Psoas muscle (tissue), 8 donors: ENCODE results near the gene DDTL. TPM values are rescaled to one million over a fixed set of nuclear protein-coding genes. Genes with fewer than 3 reads are reported as not detected.

Experiments used
- ATAC-seq, 4 donors: fragments of 200-7000 bp; cut with Tn5 transposase; one replicate each; pipeline ENCODE4 v1.9.1; 2020; ENCODE audit warnings: moderate library complexity in 3 of 4, mild to moderate bottlenecking in 2 of 4
- DNase-seq, 2 donors: peaks; one replicate each; pipeline ENCODE4 v3.0.0-alpha.2; 2020
- H3K27ac ChIP-seq: fragments of 200-600 bp; one replicate; pipeline ENCODE4 v1.8.0; 2022
- H3K27me3 ChIP-seq, 3 donors: fragments of 200-600 bp in 1 of 3; one replicate each; pipeline versions ENCODE4 v1.6.1 to v1.8.0; 2013 to 2022; ENCODE audit warnings: low read length in 2 of 3, mild to moderate bottlenecking in 2 of 3, moderate library complexity in 1 of 3; ENCODE audit not compliant: insufficient read depth in 3 of 3
- H3K36me3 ChIP-seq, 2 donors: fragments of 200-600 bp in 1 of 2; one replicate each; pipeline versions ENCODE4 v1.6.1 to v1.8.0; 2013 to 2022; ENCODE audit warnings: low read depth in 1 of 2, mild to moderate bottlenecking in 1 of 2, moderate library complexity in 1 of 2; ENCODE audit not compliant: insufficient read depth in 1 of 2
- H3K4me1 ChIP-seq: fragments of 200-600 bp; one replicate; pipeline ENCODE4 v1.8.0; 2022
- H3K4me3 ChIP-seq: fragments of 200-600 bp; one replicate; pipeline ENCODE4 v1.8.0; 2022; ENCODE audit warnings: mild to moderate bottlenecking
- H3K9me3 ChIP-seq: fragments of 200-600 bp; one replicate; pipeline ENCODE4 v1.8.0; 2022
- CTCF ChIP-seq: fragments of 200-600 bp; IDR thresholded peaks from one replicate; pipeline ENCODE4 v1.8.0; 2022; ENCODE audit warnings: antibody characterized with exemption
- WGBS, 3 donors: extraction: QIAGEN DNeasy Blood & Tissue Kit; methylation state at CpG; one replicate each; pipeline versions ENCODE4 v1.1.6 to v1.1.7; 2013; 5-methylcytosine and 5-hydroxymethylcytosine counted together
- intact Hi-C, 2 donors: fragments of 100-400 bp; cut with DNase I; formaldehyde crosslinking; loops; one replicate each; pipeline versions ENCODE4 v1.11.0 to v1.14.2; 2022
- polyA plus RNA-seq, 3 donors: library from polyadenylated mRNA; stranded (reverse); fragments of 200-250 nt; gene quantifications; one replicate each; pipeline ENCODE4 v1.2.3, GENCODE V29; 2013
- total RNA-seq, 4 donors: library from RNA; stranded (reverse); fragmentation: NEBNext Ultra II Directional in 2 of 4; extraction: Animal tissue kit (Norgen Biotek cat#: 25700) in 2 of 4; gene quantifications; one replicate each; pipeline versions ENCODE4 v1.2.1 to v1.2.4, GENCODE V29; 2021 to 2023
- donor health status: healthy with polysubstance abuse.
- donor health status: DM: no; HTN: no; CAD: no; lungs with moderate emphysema.
- donor health status: Bipolar disorder and iron deficiency.
- donor health status: healthy.
- donor health status: DM: yes; HTN: yes; CAD: no.
- donor health status: DM: no; HTN: no; CAD: no.
- donor health status: DM: no; HTN: no; CAD: no.
- donor health status: DM: yes; HTN: yes; CAD: no.

The DDTL gene
- total and polyA plus RNA-seq, 7 donors, result 0.77 to 6.6 (median 0.96) TPM

GRCh38 chr22:24016156-24016555, 49.5 kb downstream of the DDTL start:
- H3K4me3 ChIP-seq, result no peak overlapping the region
- H3K27ac ChIP-seq, result no peak overlapping the region
- WGBS, 3 donors, result 97 to 100% (median 99%) methylated on average over 1 of the region's 1 CpG
- DNase-seq (no peak), ATAC-seq (no peak)
- H3K4me1 ChIP-seq, result peaks cover 11% of the 10 kb centered on the region
- H3K9me3 ChIP-seq, result no peaks in the 10 kb centered on the region
- H3K27me3 ChIP-seq, result no peaks in the 10 kb centered on the region
- H3K36me3 ChIP-seq, result peaks cover 0 to 10% of the 10 kb centered on the region in 2 donors
- no peak for TF ChIP-seq CTCF
- intact Hi-C loops, result no loop called here

GRCh38 chr22:24021304-24021703, 54.6 kb downstream of the DDTL start:
- WGBS, 3 donors, result 95 to 99% (median 97%) methylated on average over 3 of the region's 3 CpGs
- H3K4me1 ChIP-seq, result no peaks in the 10 kb centered on the region
- peaks cover 0 to 10% of the 10 kb centered on the region in 2 donors for H3K36me3 ChIP-seq
- no peak overlapping the region for H3K27ac ChIP-seq
- H3K4me3 ChIP-seq, result no peak overlapping the region
- peaks cover 6% of the 10 kb centered on the region for H3K9me3 ChIP-seq
- no peak for DNase-seq
- no peak for TF ChIP-seq CTCF
- no peaks in the 10 kb centered on the region for H3K27me3 ChIP-seq
- intact Hi-C loops, result no loop called here
- ATAC-seq, result no peak

Other genes starting within 250 kb of the DDTL start
- 10 to 100 TPM in 1 of 4 donors, 1 to 10 TPM in 3; 2.1 to 12.9 (median 4.0) TPM for gene ZNF70, start 215.8 kb upstream of the DDTL start, total RNA-seq
- gene ZNF70, start 215.8 kb upstream of the DDTL start, polyA plus RNA-seq, result 1 to 10 TPM; 1.2 to 3.8 (median 1.8) TPM
- 1 to 10 TPM in 2 of 4 donors, under 1 TPM in 2; 0.79 to 3.2 (median 0.99) TPM for gene VPREB3, start 212.5 kb upstream of the DDTL start, total RNA-seq
- under 1 TPM; 0.61 to 0.89 (median 0.82) TPM for gene VPREB3, start 212.5 kb upstream of the DDTL start, polyA plus RNA-seq
- gene C22orf15, start 203.9 kb upstream of the DDTL start, total RNA-seq, result under 1 TPM in 1 of 4 donors, not detected in 3; 0.34 TPM
- under 1 TPM in 1 of 3 donors, not detected in 2; 0.04 TPM for gene C22orf15, start 203.9 kb upstream of the DDTL start, polyA plus RNA-seq
- gene CHCHD10, start 198.9 kb upstream of the DDTL start, total RNA-seq, result 1,000 to 10,000 TPM in 1 of 4 donors, 100 to 1,000 TPM in 3; 659 to 1,066 (median 865) TPM
- gene CHCHD10, start 198.9 kb upstream of the DDTL start, polyA plus RNA-seq, result 100 to 1,000 TPM; 460 to 861 (median 645) TPM
- 1 to 10 TPM; 1.3 to 2.9 (median 1.5) TPM for gene MMP11, start 194.0 kb upstream of the DDTL start, total RNA-seq
- under 1 TPM; 0.35 to 0.47 (median 0.43) TPM for gene MMP11, start 194.0 kb upstream of the DDTL start, polyA plus RNA-seq
- gene SMARCB1, start 179.9 kb upstream of the DDTL start, total RNA-seq, result 10 to 100 TPM; 21.9 to 76.6 (median 48.3) TPM
- 10 to 100 TPM; 20.7 to 47.6 (median 38.4) TPM for gene SMARCB1, start 179.9 kb upstream of the DDTL start, polyA plus RNA-seq
- 1 to 10 TPM in 2 of 4 donors, under 1 TPM in 2; 0.54 to 4.4 (median 1.1) TPM for gene DERL3, start 127.9 kb upstream of the DDTL start, total RNA-seq
- gene DERL3, start 127.9 kb upstream of the DDTL start, polyA plus RNA-seq, result 1 to 10 TPM in 1 of 3 donors, under 1 TPM in 2; 0.22 to 1.1 (median 0.92) TPM
- gene SLC2A11, start 109.0 kb upstream of the DDTL start, total RNA-seq, result 10 to 100 TPM in 1 of 4 donors, 1 to 10 TPM in 3; 4.2 to 11.8 (median 6.3) TPM
- 10 to 100 TPM in 1 of 3 donors, 1 to 10 TPM in 2; 3.7 to 12.7 (median 4.9) TPM for gene SLC2A11, start 109.0 kb upstream of the DDTL start, polyA plus RNA-seq
- gene MIF, start 72.5 kb upstream of the DDTL start, total RNA-seq, result 100 to 1,000 TPM; 110 to 167 (median 139) TPM
- gene MIF, start 72.5 kb upstream of the DDTL start, polyA plus RNA-seq, result 100 to 1,000 TPM; 125 to 277 (median 131) TPM
- gene GSTT2B, start 5.7 kb upstream of the DDTL start, total RNA-seq, result 10 to 100 TPM in 3 of 4 donors, 1 to 10 TPM in 1; 5.8 to 27.5 (median 14.4) TPM
- 10 to 100 TPM in 1 of 3 donors, 1 to 10 TPM in 2; 4.0 to 15.1 (median 5.6) TPM for gene GSTT2B, start 5.7 kb upstream of the DDTL start, polyA plus RNA-seq
- 10 to 100 TPM; 57.3 to 85.3 (median 82.9) TPM for gene DDT, start 7.6 kb downstream of the DDTL start, total RNA-seq
- 100 to 1,000 TPM; 155 to 239 (median 233) TPM for gene DDT, start 7.6 kb downstream of the DDTL start, polyA plus RNA-seq
- gene GSTT2, start 13.2 kb downstream of the DDTL start, total RNA-seq, result under 1 TPM in 1 of 4 donors, not detected in 3; 0.34 TPM
- under 1 TPM; 0.12 to 0.89 (median 0.25) TPM for gene GSTT2, start 13.2 kb downstream of the DDTL start, polyA plus RNA-seq
- not detected for gene GSTT4, start 38.6 kb downstream of the DDTL start, total RNA-seq
- not detected for gene GSTT4, start 38.6 kb downstream of the DDTL start, polyA plus RNA-seq
- gene CABIN1, start 44.4 kb downstream of the DDTL start, total RNA-seq, result 10 to 100 TPM; 14.9 to 23.8 (median 21.1) TPM
- 10 to 100 TPM; 10.5 to 14.1 (median 14.0) TPM for gene CABIN1, start 44.4 kb downstream of the DDTL start, polyA plus RNA-seq
- 1 to 10 TPM; 1.1 to 1.8 (median 1.4) TPM for gene SUSD2, start 214.6 kb downstream of the DDTL start, total RNA-seq
- 1 to 10 TPM; 1.1 to 1.4 (median 1.3) TPM for gene SUSD2, start 214.6 kb downstream of the DDTL start, polyA plus RNA-seq